ENCODE measurements around the gene HOXA9.
A peak's percentile ranks its signal among the peaks of the same experiment; 100 is the strongest.

- TF ChIP-seq CTCF (conservative IDR thresholded peaks at IDR 0.05 in 1 of 2, IDR thresholded peaks at IDR 0.05 in 1 of 2; ENCODE audit: extremely low read depth in 1 of 2, insufficient read depth in 1 of 2, low read depth in 1 of 2, low read length in 2 of 2): no peak
- TF ChIP-seq EZH2 (IDR thresholded peaks at IDR 0.05; ENCODE audit: borderline replicate concordance, low read length): peak; percentile 26
These were observed 23.3 kb upstream of the HOXA9 start for GRCh38 chr7:27188386-27189294.

Measured in mammary epithelial cell (primary cell).